Thyroid gland (tissue), 4 donors: ENCODE results near the gene WDR47. TPM values are rescaled to one million over a fixed set of nuclear protein-coding genes. Genes with fewer than 3 reads are reported as not detected.

ENCODE experiments used
- DNase-seq, 2 donors: peaks; one replicate each; pipeline ENCODE4 v3.0.0-alpha.2; 2019
- H3K27ac ChIP-seq, 3 donors: fragments of 200-600 bp; sonication (generic); 1 replicate in 2 of 3; 2 replicates in 1 of 3; pipeline ENCODE4 v1.5.1; 2016 to 2019; ENCODE audit warnings: mild to moderate bottlenecking in 1 of 3, moderate library complexity in 1 of 3
- H3K27me3 ChIP-seq: fragments of 200-600 bp; sonication (generic); one replicate; pipeline ENCODE4 v1.5.1; 2019
- H3K36me3 ChIP-seq, 2 donors: fragments of 200-600 bp; sonication (generic); one replicate each; pipeline ENCODE4 v1.5.1; 2016 to 2019
- H3K4me1 ChIP-seq, 2 donors: fragments of 200-600 bp; sonication (generic); one replicate each; pipeline ENCODE4 v1.5.1; 2017 to 2019
- H3K4me3 ChIP-seq, 3 donors: fragments of 200-600 bp; sonication (generic); replicated peaks in 1 of 3; 1 replicate in 2 of 3; 2 replicates in 1 of 3; pipeline ENCODE4 v1.5.1; 2016; ENCODE audit warnings: mild to moderate bottlenecking in 1 of 3
- H3K9me3 ChIP-seq: fragments of 200-600 bp; sonication (generic); one replicate; pipeline ENCODE4 v1.5.1; 2017
- CTCF ChIP-seq, 6 experiments: fragments of 200-600 bp in 3 of 6; fragments of 450-650 bp in 3 of 6; sonication (generic) in 3 of 6; IDR thresholded peaks; one replicate each; pipeline ENCODE4 v1.5.1; 2016 to 2019; ENCODE audit warnings: antibody characterized with exemption in 6 of 6, mild to moderate bottlenecking in 2 of 6, inconsistent platforms in 1 of 6, moderate library complexity in 1 of 6
- POLR2A ChIP-seq, 2 donors: fragments of 450-650 bp; IDR thresholded peaks; one replicate each; pipeline ENCODE4 v1.6.1; 2017; ENCODE audit warnings: antibody characterized with exemption in 2 of 2, mild to moderate bottlenecking in 2 of 2, moderate library complexity in 1 of 2
- WGBS, 2 donors: methylation state at CpG; one replicate each; pipeline ENCODE4 v1.1.5; 2017; 5-methylcytosine and 5-hydroxymethylcytosine counted together
- intact Hi-C: fragments of 100-400 bp; cut with DNase I; formaldehyde crosslinking; loops from one replicate; pipeline ENCODE4 v1.15.1; 2023
- total RNA-seq, 4 donors: library from RNA; depleted of rRNA; stranded (reverse); fragments of >200 nt; gene quantifications; one replicate each; pipeline ENCODE4 v1.2.3, GENCODE V29; 2016

Gene WDR47
- total RNA-seq, 4 donors from 2014 or later, result 9.4 to 23.2 (median 12.9) TPM

- intact Hi-C loops, result no loop called here
- Histone ChIP-seq H3K27me3 (no peaks in the 10 kb centered on the region), H3K4me1 (no peaks in the 10 kb centered on the region), H3K27ac (no peak overlapping the region), H3K9me3 (no peaks in the 10 kb centered on the region), H3K36me3 (peaks cover 4 to 6% of the 10 kb centered on the region in 2 donors), H3K4me3 (no peak overlapping the region)
- TF ChIP-seq CTCF (IDR thresholded peaks at IDR 0.05) (no peak), POLR2A (IDR thresholded peaks at IDR 0.05) (no peak)
- no peak for DNase-seq
- WGBS, 2 donors, result 88 to 90% methylated on average over 4 of the region's 4 CpGs
Measured at GRCh38 chr1:108983114-108983513, 58.8 kb downstream of the WDR47 start.

GRCh38 chr1:108976658-108977057, 65.2 kb downstream of the WDR47 start:
- peaks cover 0 to 7% of the 10 kb centered on the region in 2 donors for H3K36me3 ChIP-seq

GRCh38 chr1:108972951-108973350, 69.0 kb downstream of the WDR47 start:
- H3K36me3 ChIP-seq, result peaks cover 0 to 11% of the 10 kb centered on the region in 2 donors

More at GRCh38 chr1:108976658-108977057, 65.2 kb downstream of the WDR47 start:
- DNase-seq, result no peak
- H3K9me3 ChIP-seq, result no peaks in the 10 kb centered on the region
- H3K27me3 ChIP-seq, result no peaks in the 10 kb centered on the region
- no peaks in the 10 kb centered on the region for H3K4me1 ChIP-seq
- 90 to 96% methylated on average over 4 of the region's 4 CpGs for WGBS, 2 donors
- TF ChIP-seq POLR2A (IDR thresholded peaks at IDR 0.05), result no peak
- TF ChIP-seq CTCF (IDR thresholded peaks at IDR 0.05), result no peak
- intact Hi-C loops, result no loop called here
- H3K27ac ChIP-seq, result no peak overlapping the region
- no peak overlapping the region for H3K4me3 ChIP-seq

GRCh38 chr1:108969346-108969745, 72.6 kb downstream of the WDR47 start:
- Histone ChIP-seq H3K36me3 (peaks cover 0 to 7% of the 10 kb centered on the region in 2 donors), H3K27ac (no peak overlapping the region), H3K9me3 (no peaks in the 10 kb centered on the region), H3K27me3 (no peaks in the 10 kb centered on the region), H3K4me1 (no peaks in the 10 kb centered on the region), H3K4me3 (no peak overlapping the region)
- intact Hi-C loops, result no loop called here
- DNase-seq, result no peak
- TF ChIP-seq CTCF (IDR thresholded peaks at IDR 0.05) (no peak), POLR2A (IDR thresholded peaks at IDR 0.05) (no peak)

More at GRCh38 chr1:108972951-108973350, 69.0 kb downstream of the WDR47 start:
- 97 to 100% methylated on average over 1 of the region's 1 CpG for WGBS, 2 donors
- H3K4me1 ChIP-seq, result no peaks in the 10 kb centered on the region
- H3K9me3 ChIP-seq, result no peaks in the 10 kb centered on the region
- no peak for DNase-seq
- no peak overlapping the region for H3K27ac ChIP-seq
- H3K4me3 ChIP-seq, result no peak overlapping the region
- no peaks in the 10 kb centered on the region for H3K27me3 ChIP-seq
- intact Hi-C loops, result no loop called here
- TF ChIP-seq POLR2A (IDR thresholded peaks at IDR 0.05) (no peak), CTCF (IDR thresholded peaks at IDR 0.05) (no peak)

GRCh38 chr1:108963052-108963686, 78.7 kb downstream of the WDR47 start, which contains the start of gene CLCC1:
CLCC1 (minus strand) TSS chr1:108963484; CDS start chr1:108950437, 13,047 bp downstream.
- peaks cover 17 to 21% of the 10 kb centered on the region in 2 donors for H3K4me1 ChIP-seq
- DNase-seq, result peak; percentile 94 to 96
- WGBS, 2 donors, result 0 to 1% methylated on average over 41 to 48 of the region's 72 CpGs
- H3K9me3 ChIP-seq, result no peaks in the 10 kb centered on the region
- peak within 1 kb of the TSS; percentile 44 to 59 (median 58) for H3K4me3 ChIP-seq
- H3K36me3 ChIP-seq, result no peaks in the 10 kb centered on the region
- peak within 1 kb of the TSS; percentile 86 to 92 (median 89) for H3K27ac ChIP-seq
- intact Hi-C loops, result loop anchor here (5.0 kb wide), 1 partner anchor 79 kb away; the partner anchor contains the start of gene WDR47
- no peaks in the 10 kb centered on the region for H3K27me3 ChIP-seq
- peak; percentile 37 to 93 for TF ChIP-seq POLR2A (IDR thresholded peaks at IDR 0.05)
- TF ChIP-seq CTCF (IDR thresholded peaks at IDR 0.05), result peak in 1 of 6 experiments; percentile 17
